Neural progenitor cell (in vitro differentiated cells): ENCODE measurements around the gene CNTN2. TPM values are rescaled to one million over a fixed set of nuclear protein-coding genes. Genes with fewer than 3 reads are reported as not detected.

Source experiments
- DNase-seq: peaks from one replicate; pipeline ENCODE4 v3.0.0-alpha.2; 2016; ENCODE audit warnings: low spot score
- H2AFZ ChIP-seq: fragments of 200-600 bp; sonication (generic); replicated peaks from 2 replicates; pipeline ENCODE4 v1.6.1; 2016; ENCODE audit warnings: antibody characterized with exemption
- H3F3A ChIP-seq: fragments of 200-600 bp; sonication (generic); 2 replicates; pipeline ENCODE4 v1.6.1; 2016; ENCODE audit warnings: antibody characterized with exemption, low read depth
- H3K27ac ChIP-seq: fragments of 200-600 bp; sonication (generic); 2 replicates; pipeline ENCODE4 v1.5.1; 2016; ENCODE audit warnings: mild to moderate bottlenecking
- H3K27me3 ChIP-seq: fragments of 200-600 bp; sonication (generic); 2 replicates; pipeline ENCODE4 v1.6.1; 2016; ENCODE audit warnings: mild to moderate bottlenecking, moderate library complexity
- H3K36me3 ChIP-seq: fragments of 200-600 bp; sonication (generic); 2 replicates; pipeline ENCODE4 v1.5.1; 2016
- H3K4me1 ChIP-seq: fragments of 200-600 bp; sonication (generic); 2 replicates; pipeline ENCODE4 v1.6.1; 2016; ENCODE audit warnings: mixed run types
- H3K4me2 ChIP-seq: fragments of 200-600 bp; sonication (generic); 2 replicates; pipeline ENCODE4 v1.6.1; 2016
- H3K4me3 ChIP-seq: fragments of 200-600 bp; sonication (generic); 2 replicates; pipeline ENCODE4 v1.5.1; 2016
- H3K79me2 ChIP-seq: fragments of 200-600 bp; sonication (generic); 2 replicates; pipeline ENCODE4 v1.6.1; 2016; ENCODE audit warnings: low read depth
- H3K9ac ChIP-seq: fragments of 200-600 bp; sonication (generic); 2 replicates; pipeline ENCODE4 v1.6.1; 2016
- H3K9me3 ChIP-seq: fragments of 200-600 bp; sonication (generic); 2 replicates; pipeline ENCODE4 v1.5.1; 2016; ENCODE audit warnings: low read depth
- H4K20me1 ChIP-seq: fragments of 200-600 bp; sonication (generic); 2 replicates; pipeline ENCODE4 v1.6.1; 2016; ENCODE audit warnings: low read depth
- H3K27ac Mint-ChIP-seq: 3 replicates; pipeline ENCODE4 v1.8.0; 2021; ENCODE audit warnings: mixed read lengths
- H3K27me3 Mint-ChIP-seq: 2 replicates; pipeline ENCODE4 v1.8.0; 2022; ENCODE audit warnings: low read depth, mild to moderate bottlenecking, inconsistent platforms, moderate library complexity, mixed read lengths; ENCODE audit not compliant: insufficient read depth
- H3K36me3 Mint-ChIP-seq: 3 replicates; pipeline ENCODE4 v1.8.0; 2021; ENCODE audit warnings: mixed read lengths
- H3K4me1 Mint-ChIP-seq: 3 replicates; pipeline ENCODE4 v1.8.0; 2021; ENCODE audit warnings: mixed read lengths
- H3K4me3 Mint-ChIP-seq: 3 replicates; pipeline ENCODE4 v1.8.0; 2021; ENCODE audit warnings: mild to moderate bottlenecking, moderate library complexity, mixed read lengths
- H3K9me3 Mint-ChIP-seq: 3 replicates; pipeline ENCODE4 v1.8.0; 2020; ENCODE audit warnings: mixed read lengths
- EZH2 ChIP-seq: fragments of 200-600 bp; sonication (generic); IDR thresholded peaks from 2 replicates; pipeline ENCODE4 v1.6.1; 2017; ENCODE audit warnings: antibody characterized with exemption, mild to moderate bottlenecking, moderate library complexity
- EZH2phosphoT487 ChIP-seq: fragments of 200-600 bp; sonication (generic); IDR thresholded peaks from 2 replicates; pipeline ENCODE4 v1.6.1; 2017; ENCODE audit warnings: antibody characterized with exemption
- total RNA-seq: library from RNA; depleted of rRNA; stranded (reverse); fragments of >200 nt; gene quantifications from 2 replicates; pipeline ENCODE4 v1.2.3, GENCODE V29; 2015; ENCODE audit warnings: low replicate concordance
- TF ChIP-seq, protein P1 (sequence below): fragments of 200-600 bp; sonication (generic); IDR thresholded peaks from 2 replicates; pipeline ENCODE4 v1.5.1; 2017; ENCODE audit warnings: antibody characterized with exemption, mild to moderate bottlenecking

CNTN2 gene
- total RNA-seq, 1 donor from 2014 or later, result 8.4 TPM

DNA sequence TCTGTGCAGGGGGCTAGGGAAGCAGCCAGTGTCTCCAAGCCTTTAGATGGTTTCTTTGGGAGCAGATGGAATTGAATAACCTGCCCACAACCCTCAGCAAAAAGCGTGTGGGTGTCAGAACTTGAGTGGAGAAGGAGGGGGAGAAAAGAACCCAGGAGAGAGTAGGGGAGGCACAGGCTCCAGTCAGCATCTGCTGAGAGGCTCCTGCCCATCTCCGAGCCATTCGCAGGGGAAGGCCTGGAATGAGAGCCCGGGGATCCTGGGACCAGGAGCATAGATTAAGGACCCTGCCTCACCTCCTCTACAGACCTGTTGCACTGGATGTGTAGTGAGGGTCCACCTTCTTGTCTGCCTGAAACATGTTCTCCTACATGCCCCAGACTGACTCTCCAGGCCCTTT is 25.0 kb downstream of the CNTN2 start:
- Mint-ChIP-seq H3K27ac (no peak overlapping the region), H3K9me3 (no peaks in the 10 kb centered on the region), H3K27me3 (peaks cover 8% of the 10 kb centered on the region), H3K4me1 (peaks cover 11% of the 10 kb centered on the region), H3K36me3 (no peaks in the 10 kb centered on the region), H3K4me3 (no peak overlapping the region)
- H3K27me3 ChIP-seq, result no peaks in the 10 kb centered on the region
- H4K20me1 ChIP-seq, result no peaks in the 10 kb centered on the region
- no peak for DNase-seq
- no peak overlapping the region for H2AFZ ChIP-seq
- no peaks in the 10 kb centered on the region for H3K4me1 ChIP-seq
- no peaks in the 10 kb centered on the region for H3F3A ChIP-seq
- no peaks in the 10 kb centered on the region for H3K79me2 ChIP-seq
- TF ChIP-seq, protein P1, sequence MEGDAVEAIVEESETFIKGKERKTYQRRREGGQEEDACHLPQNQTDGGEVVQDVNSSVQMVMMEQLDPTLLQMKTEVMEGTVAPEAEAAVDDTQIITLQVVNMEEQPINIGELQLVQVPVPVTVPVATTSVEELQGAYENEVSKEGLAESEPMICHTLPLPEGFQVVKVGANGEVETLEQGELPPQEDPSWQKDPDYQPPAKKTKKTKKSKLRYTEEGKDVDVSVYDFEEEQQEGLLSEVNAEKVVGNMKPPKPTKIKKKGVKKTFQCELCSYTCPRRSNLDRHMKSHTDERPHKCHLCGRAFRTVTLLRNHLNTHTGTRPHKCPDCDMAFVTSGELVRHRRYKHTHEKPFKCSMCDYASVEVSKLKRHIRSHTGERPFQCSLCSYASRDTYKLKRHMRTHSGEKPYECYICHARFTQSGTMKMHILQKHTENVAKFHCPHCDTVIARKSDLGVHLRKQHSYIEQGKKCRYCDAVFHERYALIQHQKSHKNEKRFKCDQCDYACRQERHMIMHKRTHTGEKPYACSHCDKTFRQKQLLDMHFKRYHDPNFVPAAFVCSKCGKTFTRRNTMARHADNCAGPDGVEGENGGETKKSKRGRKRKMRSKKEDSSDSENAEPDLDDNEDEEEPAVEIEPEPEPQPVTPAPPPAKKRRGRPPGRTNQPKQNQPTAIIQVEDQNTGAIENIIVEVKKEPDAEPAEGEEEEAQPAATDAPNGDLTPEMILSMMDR, result no peak
- TF ChIP-seq EZH2, result no peak
- no peak overlapping the region for H3K27ac ChIP-seq
- no peaks in the 10 kb centered on the region for H3K36me3 ChIP-seq
- no peaks in the 10 kb centered on the region for H3K9me3 ChIP-seq
- H3K4me2 ChIP-seq, result no peak overlapping the region
- H3K4me3 ChIP-seq, result no peak overlapping the region
- no peak overlapping the region for H3K9ac ChIP-seq

DNA sequence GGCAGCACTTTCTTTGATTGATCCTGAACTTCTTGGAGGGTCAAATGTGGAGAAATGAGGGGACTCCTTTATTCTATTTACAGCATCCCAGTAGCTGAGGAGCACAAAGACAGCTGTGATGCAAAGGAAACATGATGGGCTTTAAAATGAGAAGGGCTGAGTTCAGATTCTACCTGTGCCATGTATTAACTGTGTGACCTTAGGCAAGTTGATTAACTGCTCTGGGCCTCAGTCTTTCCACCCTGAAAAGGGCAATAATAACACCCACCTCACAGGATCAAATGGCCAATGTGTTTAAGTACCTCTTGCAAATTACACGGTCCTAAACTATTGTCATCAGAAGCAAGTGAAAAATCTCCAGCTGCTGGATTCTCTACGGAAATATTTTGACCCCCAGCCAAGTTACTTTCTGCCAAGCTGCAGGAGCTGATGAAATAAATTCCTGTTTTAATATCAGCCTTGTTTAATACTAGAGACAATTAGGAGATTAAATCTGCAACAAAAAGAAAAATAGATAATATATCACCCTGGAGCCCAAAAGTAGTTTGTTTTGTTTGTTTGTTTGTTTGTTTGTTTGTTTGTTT is 25.5 kb downstream of the CNTN2 start:
- Mint-ChIP-seq H3K27ac (no peak overlapping the region), H3K9me3 (no peaks in the 10 kb centered on the region), H3K36me3 (no peaks in the 10 kb centered on the region), H3K27me3 (peaks cover 8% of the 10 kb centered on the region), H3K4me1 (peaks cover 9% of the 10 kb centered on the region), H3K4me3 (no peak overlapping the region)
- no peaks in the 10 kb centered on the region for H3K27me3 ChIP-seq
- no peak overlapping the region for H3K4me3 ChIP-seq
- H3K4me2 ChIP-seq, result no peak overlapping the region
- H3K9me3 ChIP-seq, result no peaks in the 10 kb centered on the region
- no peaks in the 10 kb centered on the region for H4K20me1 ChIP-seq
- no peak overlapping the region for H3K27ac ChIP-seq
- H3K79me2 ChIP-seq, result no peaks in the 10 kb centered on the region
- DNase-seq, result no peak
- no peaks in the 10 kb centered on the region for H3K36me3 ChIP-seq
- no peaks in the 10 kb centered on the region for H3K4me1 ChIP-seq
- H3K9ac ChIP-seq, result no peak overlapping the region
- no peak overlapping the region for H2AFZ ChIP-seq
- no peak for TF ChIP-seq EZH2
- TF ChIP-seq, protein P1, result no peak
- no peak for TF ChIP-seq EZH2phosphoT487
- no peaks in the 10 kb centered on the region for H3F3A ChIP-seq

DNA sequence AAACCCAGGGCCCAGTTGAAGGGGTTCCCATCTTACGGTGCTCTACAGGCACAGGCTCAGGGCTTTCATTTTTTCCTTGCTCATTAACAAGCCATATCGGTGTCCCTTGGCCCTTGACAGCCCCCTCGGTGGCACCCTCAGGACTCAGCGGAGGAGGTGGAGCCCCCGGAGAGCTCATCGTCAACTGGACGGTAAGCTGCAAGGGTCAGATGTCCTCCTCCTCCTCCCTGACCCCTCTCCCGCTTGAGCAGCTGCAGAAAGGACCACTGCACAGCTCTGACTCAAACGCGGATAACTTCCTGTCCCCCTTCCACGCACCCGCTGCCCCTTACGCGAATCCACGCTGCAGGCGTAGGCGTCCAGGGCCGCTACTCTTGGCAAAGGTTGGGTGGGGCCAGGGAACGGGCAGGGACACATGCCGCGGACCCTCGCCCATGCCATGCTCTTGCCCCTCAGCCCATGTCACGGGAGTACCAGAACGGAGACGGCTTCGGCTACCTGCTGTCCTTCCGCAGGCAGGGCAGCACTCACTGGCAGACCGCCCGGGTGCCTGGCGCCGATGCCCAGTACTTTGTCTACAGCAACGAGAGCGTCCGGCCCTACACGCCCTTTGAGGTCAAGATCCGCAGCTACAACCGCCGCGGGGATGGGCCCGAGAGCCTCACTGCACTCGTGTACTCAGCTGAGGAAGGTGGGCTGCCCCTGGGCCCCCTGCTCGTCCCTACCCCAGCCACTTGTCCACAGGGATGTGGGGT is 26.5 kb downstream of the CNTN2 start:
- DNase-seq, result no peak
- Histone ChIP-seq H3K4me1 (no peaks in the 10 kb centered on the region), H3K36me3 (no peaks in the 10 kb centered on the region), H3K4me2 (no peak overlapping the region), H3F3A (no peaks in the 10 kb centered on the region), H3K79me2 (no peaks in the 10 kb centered on the region), H4K20me1 (no peaks in the 10 kb centered on the region), H3K4me3 (no peak overlapping the region), H3K27me3 (no peaks in the 10 kb centered on the region), H2AFZ (no peak overlapping the region), H3K9me3 (no peaks in the 10 kb centered on the region), H3K9ac (no peak overlapping the region), H3K27ac (no peak overlapping the region)
- Mint-ChIP-seq H3K27ac (no peak overlapping the region), H3K27me3 (peaks cover 7% of the 10 kb centered on the region), H3K4me1 (peaks cover 6% of the 10 kb centered on the region), H3K36me3 (no peaks in the 10 kb centered on the region), H3K9me3 (no peaks in the 10 kb centered on the region), H3K4me3 (no peak overlapping the region)
- no peak for TF ChIP-seq EZH2
- TF ChIP-seq, protein P1, result no peak
